Measurements from ENCODE around the gene VEGFA. TPM values are rescaled to one million over a fixed set of nuclear protein-coding genes. Genes with fewer than 3 reads are reported as not detected.

Gene VEGFA
- total RNA-seq, 4 donors from 2014 or later: 81.0 to 247 (median 156) TPM

- intact Hi-C loops (cut with DNase I; ENCODE audit: low total_unique reads): loop anchor here (2.0 to 10.0 kb wide), 4 partner anchors 103 to 304 kb away; no protein-coding TSS in a partner anchor
- peak overlapping the region; percentile 89 for H3K27ac ChIP-seq
- H3K36me3 ChIP-seq: no peaks in the 10 kb centered on the region
- H3K4me1 ChIP-seq: peaks cover 0 to 5% of the 10 kb centered on the region in 2 donors
- no peaks in the 10 kb centered on the region for H3K9me3 ChIP-seq
- no peaks in the 10 kb centered on the region for H3K27me3 ChIP-seq
- DNase-seq: peak; percentile 57
- peak in 1 of 2 donors; percentile 8 for TF ChIP-seq POLR2A (IDR thresholded peaks at IDR 0.05)
- no peak for TF ChIP-seq CTCF (IDR thresholded peaks at IDR 0.05)
- H3K4me3 ChIP-seq: peak overlapping the region; percentile 74 to 88
Observed at GRCh38 chr6:43770372-43771209, 580 bp downstream of the VEGFA start.

GRCh38 chr6:43771210-43771857, 1.3 kb downstream of the VEGFA start:
- Histone ChIP-seq H3K4me1 (peaks cover 0 to 5% of the 10 kb centered on the region in 2 donors), H3K4me3 (peak overlapping the region; percentile 74 to 88), H3K36me3 (no peaks in the 10 kb centered on the region), H3K27ac (peak overlapping the region; percentile 89), H3K27me3 (no peaks in the 10 kb centered on the region), H3K9me3 (no peaks in the 10 kb centered on the region)
- TF ChIP-seq CTCF (IDR thresholded peaks at IDR 0.05) (peak in 2 of 4 experiments; percentile 10), POLR2A (IDR thresholded peaks at IDR 0.05) (peak; percentile 21 to 25)
- peak; percentile 64 to 67 for DNase-seq
- intact Hi-C loops (cut with DNase I; ENCODE audit: low total_unique reads): loop anchor here (2.0 to 10.0 kb wide), 4 partner anchors 104 to 303 kb away; no protein-coding TSS in a partner anchor

- Histone ChIP-seq H3K4me1 (peaks cover 0 to 5% of the 10 kb centered on the region in 2 donors), H3K27me3 (no peaks in the 10 kb centered on the region), H3K9me3 (no peaks in the 10 kb centered on the region), H3K4me3 (peak overlapping the region; percentile 74 to 88), H3K36me3 (no peaks in the 10 kb centered on the region), H3K27ac (peak overlapping the region; percentile 89)
- peak; percentile 54 to 70 for DNase-seq
- intact Hi-C loops (cut with DNase I; ENCODE audit: low total_unique reads): loop anchor here (2.0 to 10.0 kb wide), 4 partner anchors 105 to 303 kb away; no protein-coding TSS in a partner anchor
- TF ChIP-seq CTCF (IDR thresholded peaks at IDR 0.05): no peak
- TF ChIP-seq POLR2A (IDR thresholded peaks at IDR 0.05): peak in 1 of 2 donors; percentile 19
Observed at GRCh38 chr6:43771858-43772680, 2.1 kb downstream of the VEGFA start.

GRCh38 chr6:43772681-43773049, 2.7 kb downstream of the VEGFA start:
- Histone ChIP-seq H3K4me1 (peaks cover 0 to 5% of the 10 kb centered on the region in 2 donors), H3K27me3 (no peaks in the 10 kb centered on the region), H3K4me3 (peak overlapping the region; percentile 74 to 88), H3K36me3 (no peaks in the 10 kb centered on the region), H3K9me3 (no peaks in the 10 kb centered on the region), H3K27ac (peak overlapping the region; percentile 89)
- intact Hi-C loops (cut with DNase I; ENCODE audit: low total_unique reads): loop anchor here (5.0 to 10.0 kb wide), 3 partner anchors 105 to 232 kb away; no protein-coding TSS in a partner anchor
- TF ChIP-seq POLR2A (IDR thresholded peaks at IDR 0.05) (no peak), CTCF (IDR thresholded peaks at IDR 0.05) (no peak)
- DNase-seq: no peak
